ENCODE results near the gene PPP1R11. TPM values are rescaled to one million over a fixed set of nuclear protein-coding genes. Genes with fewer than 3 reads are reported as not detected.

Gene PPP1R11
- total RNA-seq, 1 experiment from 2014 or later = 60.1 TPM

DNA sequence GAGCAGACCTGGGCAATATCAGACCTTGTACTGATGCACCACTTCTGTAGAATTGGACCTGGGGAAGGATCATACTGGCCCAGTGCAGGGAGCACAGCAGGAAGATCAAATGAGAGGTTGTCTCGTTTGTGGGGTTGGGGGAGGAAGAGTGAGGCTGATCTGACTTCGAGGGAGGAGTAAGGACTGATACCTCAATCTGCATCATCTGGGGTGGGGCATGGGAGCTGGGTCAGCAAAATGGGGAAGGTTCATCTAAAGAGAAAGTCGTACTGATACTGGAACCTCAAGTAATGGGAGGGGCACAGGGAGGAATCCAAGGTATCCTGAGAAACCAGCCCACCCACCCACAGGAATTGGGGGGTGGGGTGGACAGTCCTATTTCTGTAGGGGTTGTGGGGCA is 4.9 kb downstream of the PPP1R11 start:
- TF ChIP-seq, protein P1, sequence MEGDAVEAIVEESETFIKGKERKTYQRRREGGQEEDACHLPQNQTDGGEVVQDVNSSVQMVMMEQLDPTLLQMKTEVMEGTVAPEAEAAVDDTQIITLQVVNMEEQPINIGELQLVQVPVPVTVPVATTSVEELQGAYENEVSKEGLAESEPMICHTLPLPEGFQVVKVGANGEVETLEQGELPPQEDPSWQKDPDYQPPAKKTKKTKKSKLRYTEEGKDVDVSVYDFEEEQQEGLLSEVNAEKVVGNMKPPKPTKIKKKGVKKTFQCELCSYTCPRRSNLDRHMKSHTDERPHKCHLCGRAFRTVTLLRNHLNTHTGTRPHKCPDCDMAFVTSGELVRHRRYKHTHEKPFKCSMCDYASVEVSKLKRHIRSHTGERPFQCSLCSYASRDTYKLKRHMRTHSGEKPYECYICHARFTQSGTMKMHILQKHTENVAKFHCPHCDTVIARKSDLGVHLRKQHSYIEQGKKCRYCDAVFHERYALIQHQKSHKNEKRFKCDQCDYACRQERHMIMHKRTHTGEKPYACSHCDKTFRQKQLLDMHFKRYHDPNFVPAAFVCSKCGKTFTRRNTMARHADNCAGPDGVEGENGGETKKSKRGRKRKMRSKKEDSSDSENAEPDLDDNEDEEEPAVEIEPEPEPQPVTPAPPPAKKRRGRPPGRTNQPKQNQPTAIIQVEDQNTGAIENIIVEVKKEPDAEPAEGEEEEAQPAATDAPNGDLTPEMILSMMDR (IDR thresholded peaks at IDR 0.05; ENCODE audit: unreplicated experiment) = no peak
- no peak for DNase-seq (ENCODE audit: unreplicated experiment)
- Mint-ChIP-seq H3K4me3 (ENCODE audit: unreplicated experiment) (no peak overlapping the region), H3K27me3 (ENCODE audit: insufficient read depth, unreplicated experiment) (no peaks in the 10 kb centered on the region), H3K4me1 (ENCODE audit: insufficient read depth, unreplicated experiment) (peaks cover 54% of the 10 kb centered on the region), H3K9me3 (ENCODE audit: unreplicated experiment) (no peaks in the 10 kb centered on the region), H3K27ac (ENCODE audit: low read depth, unreplicated experiment) (no peak overlapping the region), H3K36me3 (ENCODE audit: insufficient read depth, unreplicated experiment) (peaks cover 33% of the 10 kb centered on the region)
- BruUV-seq (replicated peaks) = no TSS peak
- CTCF ChIA-PET = no interaction called here
- POLR2A ChIA-PET = no interaction called here
- intact Hi-C loops (cut with micrococcal nuclease) = no loop called here

DNA sequence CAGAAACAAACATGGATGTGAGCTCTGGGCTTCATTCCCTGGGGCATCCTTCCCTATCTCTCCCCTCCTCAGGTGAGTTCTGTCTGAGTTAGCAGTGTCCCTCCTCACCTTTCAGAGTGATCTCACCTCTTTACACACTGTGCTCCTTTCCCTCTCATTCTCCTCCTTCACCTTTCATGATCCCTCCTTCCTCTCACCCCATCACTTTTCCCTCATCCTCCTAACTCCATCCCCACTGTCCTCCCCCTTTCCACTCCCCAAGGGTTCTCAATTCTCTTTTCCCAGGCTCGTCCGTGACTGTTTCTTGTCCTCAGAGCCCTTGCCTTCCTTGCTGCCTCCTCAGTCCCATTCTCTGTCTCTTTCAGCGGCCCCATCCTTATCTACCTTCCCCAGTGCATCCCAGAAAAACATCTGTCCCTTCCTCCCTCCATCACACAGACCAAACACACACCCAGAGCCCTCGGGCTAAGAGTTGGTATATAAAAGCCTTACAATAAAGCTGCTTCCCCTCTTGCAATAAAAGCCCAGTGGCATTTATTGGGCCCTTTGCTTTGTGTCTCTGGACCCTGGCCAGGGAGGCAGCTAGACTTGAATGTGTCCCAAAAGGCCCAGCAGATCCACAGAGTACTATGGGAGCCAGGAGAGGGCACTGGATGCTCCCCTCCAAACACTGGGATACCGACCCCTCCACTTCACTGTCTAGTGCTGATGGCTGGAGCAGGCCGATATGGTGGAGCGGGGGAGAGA is 6.7 kb downstream of the PPP1R11 start:
- Mint-ChIP-seq H3K36me3 (ENCODE audit: insufficient read depth, unreplicated experiment) (peaks cover 29% of the 10 kb centered on the region), H3K27me3 (ENCODE audit: insufficient read depth, unreplicated experiment) (no peaks in the 10 kb centered on the region), H3K4me1 (ENCODE audit: insufficient read depth, unreplicated experiment) (peaks cover 40% of the 10 kb centered on the region), H3K4me3 (ENCODE audit: unreplicated experiment) (peak overlapping the region; percentile 84), H3K9me3 (ENCODE audit: unreplicated experiment) (no peaks in the 10 kb centered on the region), H3K27ac (ENCODE audit: low read depth, unreplicated experiment) (no peak overlapping the region)
- intact Hi-C loops (cut with micrococcal nuclease) = no loop called here
- DNase-seq (ENCODE audit: unreplicated experiment) = no peak
- POLR2A ChIA-PET = interaction anchor here (0.6 to 6.9 kb wide), 12 partner anchors 7 to 276 kb away, joined by 3 to 101 read pairs (median 8); partner anchors contain the start of genes POLR1H and PPP1R11
- CTCF ChIA-PET = interaction anchor here (0.8 to 1.9 kb wide), 5 partner anchors 8 to 261 kb away, joined by 3 to 12 read pairs (median 6); partner anchors contain the start of gene POLR1H
- TF ChIP-seq, protein P1 (IDR thresholded peaks at IDR 0.05; ENCODE audit: unreplicated experiment) = no peak
- BruUV-seq (replicated peaks) = no TSS peak

DNA sequence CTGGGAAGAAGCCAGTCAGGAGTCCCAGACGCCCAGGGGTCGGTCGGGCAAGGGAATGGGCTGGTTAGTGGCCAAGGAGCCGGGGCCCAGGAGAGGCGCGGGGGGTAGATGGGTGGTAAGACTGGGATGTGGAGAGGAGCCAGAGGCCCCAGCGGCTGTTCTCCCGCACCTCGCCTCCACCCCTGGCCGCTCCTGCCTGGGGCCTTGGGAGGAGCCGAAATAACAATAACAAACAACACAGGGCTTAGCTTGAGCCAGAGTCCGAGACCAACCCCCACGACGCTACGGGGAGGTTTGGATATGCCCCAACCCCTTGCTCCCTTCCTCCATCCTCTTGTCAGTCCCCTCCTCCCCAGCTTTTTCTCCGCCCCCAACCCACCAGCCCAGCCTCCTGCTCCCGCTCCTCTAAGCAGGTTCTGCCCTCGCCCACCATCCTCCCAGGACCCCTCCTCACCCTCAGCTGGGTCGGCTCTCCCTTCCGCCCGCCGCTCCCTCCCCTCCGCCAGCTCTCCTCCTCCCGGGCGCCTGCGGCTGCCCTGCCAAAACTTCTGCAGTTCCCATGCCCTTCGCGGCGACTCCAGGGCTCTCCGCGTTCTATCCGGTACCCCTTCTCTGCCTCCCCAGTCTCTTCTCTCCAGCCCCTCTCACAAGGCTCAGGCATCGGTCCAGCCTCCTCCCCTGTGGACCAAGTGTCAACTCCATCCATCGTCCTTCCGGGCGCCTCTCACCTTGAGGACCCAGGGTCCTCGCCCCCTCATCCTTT is 7.5 kb downstream of the PPP1R11 start:
- no peaks in the 10 kb centered on the region for H3K9me3 Mint-ChIP-seq (ENCODE audit: unreplicated experiment)
- intact Hi-C loops (cut with micrococcal nuclease) = no loop called here
- ChIA-PET CTCF (interaction anchor here (0.7 to 1.9 kb wide), 7 partner anchors 9 to 262 kb away, joined by 3 to 12 read pairs (median 6); partner anchors contain the start of gene POLR1H), POLR2A (interaction anchor here (0.6 to 6.9 kb wide), 17 partner anchors 8 to 277 kb away, joined by 3 to 101 read pairs (median 5); partner anchors contain the start of genes POLR1H and PPP1R11)
- H3K27ac Mint-ChIP-seq (ENCODE audit: low read depth, unreplicated experiment) = peak overlapping the region; percentile 85
- TF ChIP-seq, protein P1 (IDR thresholded peaks at IDR 0.05; ENCODE audit: unreplicated experiment) = no peak
- no TSS peak for BruUV-seq (replicated peaks)
- peaks cover 21% of the 10 kb centered on the region for H3K36me3 Mint-ChIP-seq (ENCODE audit: insufficient read depth, unreplicated experiment)
- H3K27me3 Mint-ChIP-seq (ENCODE audit: insufficient read depth, unreplicated experiment) = no peaks in the 10 kb centered on the region
- H3K4me1 Mint-ChIP-seq (ENCODE audit: insufficient read depth, unreplicated experiment) = peaks cover 39% of the 10 kb centered on the region
- DNase-seq (ENCODE audit: unreplicated experiment) = peak; percentile 65
- H3K4me3 Mint-ChIP-seq (ENCODE audit: unreplicated experiment) = peak overlapping the region; percentile 84
